Measurements from ENCODE around the gene IFI27. TPM values are rescaled to one million over a fixed set of nuclear protein-coding genes. Genes with fewer than 3 reads are reported as not detected.

Gene IFI27
- total RNA-seq, 1 experiment from 2014 or later: 4.9 TPM

- CTCF ChIA-PET: no interaction called here
- no peaks in the 10 kb centered on the region for H3K27me3 ChIP-seq (replicated peaks; ENCODE audit: insufficient read depth, low read depth, low read length, poor library complexity)
- H3K9me3 ChIP-seq (ENCODE audit: low read depth, low read length, poor library complexity, severe bottlenecking): peaks cover 22% of the 10 kb centered on the region
- TF ChIP-seq EZH2 (IDR thresholded peaks at IDR 0.05; ENCODE audit: borderline replicate concordance, low read depth, low read length, poor library complexity, severe bottlenecking) (no peak), CTCF (conservative IDR thresholded peaks at IDR 0.05; ENCODE audit: low read depth, low read length) (no peak)
- H3K4me3 ChIP-seq (ENCODE audit: low read depth, low read length, poor library complexity, severe bottlenecking): no peak overlapping the region
- POLR2A ChIA-PET (ENCODE audit: low non-redundant PET): no interaction called here
- DNase-seq (ENCODE audit: low spot score): no peak
- intact Hi-C loops (cut with micrococcal nuclease; ENCODE audit: unreplicated experiment): no loop called here
- H3K4me1 ChIP-seq (ENCODE audit: insufficient read depth, low read length, poor library complexity, severe bottlenecking): peaks cover 12% of the 10 kb centered on the region
- peaks cover 38% of the 10 kb centered on the region for H3K36me3 ChIP-seq (ENCODE audit: insufficient read depth, low read length, poor library complexity, severe bottlenecking)
- no TSS peak for BruUV-seq (replicated peaks)
- no peak overlapping the region for H3K27ac ChIP-seq (ENCODE audit: low read depth, low read length, poor library complexity, severe bottlenecking)
Measured at GRCh38 chr14:94077823-94078222, 32.7 kb upstream of the IFI27 start.

GRCh38 chr14:94079891-94080620, 30.5 kb upstream of the IFI27 start:
- CTCF ChIA-PET: interaction anchor here (0.6 kb wide), 1 partner anchor 80 kb away, joined by 3 read pairs; no protein-coding TSS in a partner anchor
- Histone ChIP-seq H3K27ac (ENCODE audit: low read depth, low read length, poor library complexity, severe bottlenecking) (peak overlapping the region; percentile 95), H3K36me3 (ENCODE audit: insufficient read depth, low read length, poor library complexity, severe bottlenecking) (peaks cover 38% of the 10 kb centered on the region), H3K27me3 (replicated peaks; ENCODE audit: insufficient read depth, low read depth, low read length, poor library complexity) (no peaks in the 10 kb centered on the region), H3K4me1 (ENCODE audit: insufficient read depth, low read length, poor library complexity, severe bottlenecking) (peaks cover 12% of the 10 kb centered on the region), H3K9me3 (ENCODE audit: low read depth, low read length, poor library complexity, severe bottlenecking) (peaks cover 10% of the 10 kb centered on the region), H3K4me3 (ENCODE audit: low read depth, low read length, poor library complexity, severe bottlenecking) (peak overlapping the region; percentile 94)
- intact Hi-C loops (cut with micrococcal nuclease; ENCODE audit: unreplicated experiment): no loop called here
- no peak for TF ChIP-seq CTCF (conservative IDR thresholded peaks at IDR 0.05; ENCODE audit: low read depth, low read length)
- TF ChIP-seq EZH2 (IDR thresholded peaks at IDR 0.05; ENCODE audit: borderline replicate concordance, low read depth, low read length, poor library complexity, severe bottlenecking): no peak
- BruUV-seq (replicated peaks): no TSS peak
- DNase-seq (ENCODE audit: low spot score): peak; percentile 52
- POLR2A ChIA-PET (ENCODE audit: low non-redundant PET): no interaction called here

- ChIA-PET POLR2A (ENCODE audit: low non-redundant PET) (no interaction called here), CTCF (no interaction called here)
- H3K27ac ChIP-seq (ENCODE audit: low read depth, low read length, poor library complexity, severe bottlenecking): peak within 1 kb of the TSS; percentile 95
- intact Hi-C loops (cut with micrococcal nuclease; ENCODE audit: unreplicated experiment): no loop called here
- BruUV-seq (replicated peaks): no TSS peak
- TF ChIP-seq EZH2 (IDR thresholded peaks at IDR 0.05; ENCODE audit: borderline replicate concordance, low read depth, low read length, poor library complexity, severe bottlenecking) (no peak), CTCF (conservative IDR thresholded peaks at IDR 0.05; ENCODE audit: low read depth, low read length) (no peak)
- DNase-seq (ENCODE audit: low spot score): peak; percentile 96
- H3K27me3 ChIP-seq (replicated peaks; ENCODE audit: insufficient read depth, low read depth, low read length, poor library complexity): no peaks in the 10 kb centered on the region
- peaks cover 4% of the 10 kb centered on the region for H3K9me3 ChIP-seq (ENCODE audit: low read depth, low read length, poor library complexity, severe bottlenecking)
- peak within 1 kb of the TSS; percentile 94 for H3K4me3 ChIP-seq (ENCODE audit: low read depth, low read length, poor library complexity, severe bottlenecking)
- H3K36me3 ChIP-seq (ENCODE audit: insufficient read depth, low read length, poor library complexity, severe bottlenecking): peaks cover 31% of the 10 kb centered on the region
- peaks cover 12% of the 10 kb centered on the region for H3K4me1 ChIP-seq (ENCODE audit: insufficient read depth, low read length, poor library complexity, severe bottlenecking)
Measured at GRCh38 chr14:94080621-94081385, 29.7 kb upstream of the IFI27 start, which contains the start of the genes DDX24 and IFI27L1. TSS of gene DDX24 (minus strand) at chr14:94081202. CDS start at chr14:94079742, 1,460 bp downstream. TSS of gene IFI27L1 (plus strand) at chr14:94081310. CDS start at chr14:94096938, 15,628 bp downstream.
